ENCODE results near the gene MAP10. TPM values are rescaled to one million over a fixed set of nuclear protein-coding genes. Genes with fewer than 3 reads are reported as not detected.

MAP10 gene
- total RNA-seq, 2 experiments from 2014 or later = 0.99 to 1.2 TPM

- Mint-ChIP-seq H3K9me3 (no peaks in the 10 kb centered on the region), H3K36me3 (ENCODE audit: low read depth) (no peaks in the 10 kb centered on the region), H3K27me3 (peaks cover 7% of the 10 kb centered on the region), H3K4me1 (ENCODE audit: low read depth) (no peaks in the 10 kb centered on the region), H3K27ac (no peak overlapping the region), H3K4me3 (no peak overlapping the region)
- intact Hi-C loops (cut with DNase I, micrococcal nuclease) = no loop called here
- CTCF ChIA-PET = no interaction called here
- no peak overlapping the region for H3K27ac ChIP-seq (ENCODE audit: low read depth in 1 of 2, low read length in 2 of 2)
- no peaks in the 10 kb centered on the region for H3K4me1 ChIP-seq (ENCODE audit: insufficient read depth, low read length)
- no peaks in the 10 kb centered on the region for H3K36me3 ChIP-seq (ENCODE audit: insufficient read depth, low read length)
- TF ChIP-seq CTCF (IDR thresholded peaks at IDR 0.05) = no peak
- ATAC-seq (ENCODE audit: poor library complexity) = no peak
- POLR2A ChIA-PET = no interaction called here
- no peaks in the 10 kb centered on the region for H3K27me3 ChIP-seq (ENCODE audit: control insufficient read depth in 1 of 2, insufficient read depth in 2 of 2, low read length in 2 of 2)
- H3K4me3 ChIP-seq (ENCODE audit: low read length) = no peak overlapping the region
- H3K9me3 ChIP-seq (ENCODE audit: control insufficient read depth in 1 of 2, insufficient read depth in 1 of 2, low read length in 2 of 2) = no peaks in the 10 kb centered on the region
- no peak for DNase-seq
These were observed 25.4 kb downstream of the MAP10 start for GRCh38 chr1:232830661-232831060.

GRCh38 chr1:232831895-232832294, 26.7 kb downstream of the MAP10 start:
- Mint-ChIP-seq H3K4me1 (ENCODE audit: low read depth) (no peaks in the 10 kb centered on the region), H3K9me3 (no peaks in the 10 kb centered on the region), H3K27me3 (peaks cover 7% of the 10 kb centered on the region), H3K27ac (no peak overlapping the region), H3K4me3 (no peak overlapping the region), H3K36me3 (ENCODE audit: low read depth) (no peaks in the 10 kb centered on the region)
- ATAC-seq (ENCODE audit: poor library complexity) (no peak), DNase-seq (no peak)
- ChIA-PET POLR2A (no interaction called here), CTCF (no interaction called here)
- H3K27me3 ChIP-seq (ENCODE audit: control insufficient read depth in 1 of 2, insufficient read depth in 2 of 2, low read length in 2 of 2) = no peaks in the 10 kb centered on the region
- H3K4me3 ChIP-seq (ENCODE audit: low read length) = no peak overlapping the region
- H3K27ac ChIP-seq (ENCODE audit: low read depth in 1 of 2, low read length in 2 of 2) = no peak overlapping the region
- TF ChIP-seq CTCF (IDR thresholded peaks at IDR 0.05) = no peak
- H3K9me3 ChIP-seq (ENCODE audit: control insufficient read depth in 1 of 2, insufficient read depth in 1 of 2, low read length in 2 of 2) = no peaks in the 10 kb centered on the region
- no peaks in the 10 kb centered on the region for H3K4me1 ChIP-seq (ENCODE audit: insufficient read depth, low read length)
- no peaks in the 10 kb centered on the region for H3K36me3 ChIP-seq (ENCODE audit: insufficient read depth, low read length)
- intact Hi-C loops (cut with DNase I, micrococcal nuclease) = no loop called here

GRCh38 chr1:232834066-232834465, 28.9 kb downstream of the MAP10 start:
- Mint-ChIP-seq H3K4me3 (no peak overlapping the region), H3K27ac (no peak overlapping the region), H3K36me3 (ENCODE audit: low read depth) (no peaks in the 10 kb centered on the region), H3K4me1 (ENCODE audit: low read depth) (no peaks in the 10 kb centered on the region), H3K9me3 (no peaks in the 10 kb centered on the region), H3K27me3 (no peaks in the 10 kb centered on the region)
- intact Hi-C loops (cut with DNase I, micrococcal nuclease) = no loop called here
- no peaks in the 10 kb centered on the region for H3K36me3 ChIP-seq (ENCODE audit: insufficient read depth, low read length)
- H3K4me3 ChIP-seq (ENCODE audit: low read length) = no peak overlapping the region
- H3K4me1 ChIP-seq (ENCODE audit: insufficient read depth, low read length) = no peaks in the 10 kb centered on the region
- POLR2A ChIA-PET = no interaction called here
- no peak for TF ChIP-seq CTCF (IDR thresholded peaks at IDR 0.05)
- H3K27me3 ChIP-seq (ENCODE audit: control insufficient read depth in 1 of 2, insufficient read depth in 2 of 2, low read length in 2 of 2) = no peaks in the 10 kb centered on the region
- no peaks in the 10 kb centered on the region for H3K9me3 ChIP-seq (ENCODE audit: control insufficient read depth in 1 of 2, insufficient read depth in 1 of 2, low read length in 2 of 2)
- ATAC-seq (ENCODE audit: poor library complexity) (no peak), DNase-seq (no peak)
- CTCF ChIA-PET = no interaction called here
- H3K27ac ChIP-seq (ENCODE audit: low read depth in 1 of 2, low read length in 2 of 2) = no peak overlapping the region
